ENCODE measurements around the gene SENP2. TPM values are rescaled to one million over a fixed set of nuclear protein-coding genes. Genes with fewer than 3 reads are reported as not detected.

The SENP2 gene
- total and polyA plus RNA-seq, 9 of the 15 experiments (the other 6 are each of a cell fraction or from before 2014, with no cell fraction given): 11.8 to 67.1 (median 41.1) TPM

DNA sequence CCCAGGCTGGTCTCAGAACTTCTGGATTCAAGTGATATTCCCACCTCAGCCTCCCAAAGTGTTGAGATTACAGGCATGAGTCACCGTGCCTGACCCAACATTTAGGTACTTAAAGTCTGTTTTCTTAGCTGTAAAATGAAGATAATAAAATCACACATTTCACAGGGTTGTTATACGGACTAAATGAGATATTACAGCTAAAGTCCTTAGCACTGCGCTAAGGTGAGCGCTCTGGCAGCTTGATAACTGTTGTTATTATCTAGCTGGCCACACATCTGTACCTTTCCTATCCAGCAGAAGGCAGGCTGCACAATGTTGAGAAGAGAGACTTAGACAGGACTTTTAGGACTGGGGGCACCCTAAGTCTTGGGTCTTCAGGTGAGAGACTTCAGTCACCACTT is 31.0 kb upstream of the SENP2 start (continued):
- TF ChIP-seq, protein P1, sequence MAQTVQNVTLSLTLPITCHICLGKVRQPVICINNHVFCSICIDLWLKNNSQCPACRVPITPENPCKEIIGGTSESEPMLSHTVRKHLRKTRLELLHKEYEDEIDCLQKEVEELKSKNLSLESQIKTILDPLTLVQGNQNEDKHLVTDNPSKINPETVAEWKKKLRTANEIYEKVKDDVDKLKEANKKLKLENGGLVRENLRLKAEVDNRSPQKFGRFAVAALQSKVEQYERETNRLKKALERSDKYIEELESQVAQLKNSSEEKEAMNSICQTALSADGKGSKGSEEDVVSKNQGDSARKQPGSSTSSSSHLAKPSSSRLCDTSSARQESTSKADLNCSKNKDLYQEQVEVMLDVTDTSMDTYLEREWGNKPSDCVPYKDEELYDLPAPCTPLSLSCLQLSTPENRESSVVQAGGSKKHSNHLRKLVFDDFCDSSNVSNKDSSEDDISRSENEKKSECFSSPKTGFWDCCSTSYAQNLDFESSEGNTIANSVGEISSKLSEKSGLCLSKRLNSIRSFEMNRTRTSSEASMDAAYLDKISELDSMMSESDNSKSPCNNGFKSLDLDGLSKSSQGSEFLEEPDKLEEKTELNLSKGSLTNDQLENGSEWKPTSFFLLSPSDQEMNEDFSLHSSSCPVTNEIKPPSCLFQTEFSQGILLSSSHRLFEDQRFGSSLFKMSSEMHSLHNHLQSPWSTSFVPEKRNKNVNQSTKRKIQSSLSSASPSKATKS (CRISPR knock-in tag; IDR thresholded peaks at IDR 0.05): no peak
- TF ChIP-seq CTBP1 (IDR thresholded peaks at IDR 0.05; ENCODE audit: borderline replicate concordance): 0 out of 2 replicates have a peak, but pooled peaks have one; percentile 27
- TF ChIP-seq SRSF9 (IDR thresholded peaks at IDR 0.05; ENCODE audit: borderline replicate concordance, low read depth, low read length): no peak
- peak; percentile 71 for TF ChIP-seq FOSL1 (tag; conservative IDR thresholded peaks at IDR 0.05)
- TF ChIP-seq RFX5 (IDR thresholded peaks at IDR 0.05; ENCODE audit: low read depth, low read length): no peak
- TF ChIP-seq MCM2 (IDR thresholded peaks at IDR 0.05; ENCODE audit: low read depth): no peak
- TF ChIP-seq ZNF589 (CRISPR knock-in tag; IDR thresholded peaks at IDR 0.05; ENCODE audit: low read depth): no peak
- TF ChIP-seq POLR2AphosphoS5 (IDR thresholded peaks at IDR 0.05; ENCODE audit: control insufficient read depth, insufficient read depth, low read depth, low read length): peak; percentile 75
- 0 out of 2 replicates have a peak, but pooled peaks have one; percentile 34 for TF ChIP-seq SOX6 (IDR thresholded peaks at IDR 0.05)
- no peak for TF ChIP-seq TAF9B (IDR thresholded peaks at IDR 0.05; ENCODE audit: partially characterized antibody)
- no peak for TF ChIP-seq NR2C2 (CRISPR knock-in tag; IDR thresholded peaks at IDR 0.05)
- TF ChIP-seq NR2C2 (tag; IDR thresholded peaks at IDR 0.05): no peak
- TF ChIP-seq ZNF551 (CRISPR knock-in tag; IDR thresholded peaks at IDR 0.05): no peak
- TF ChIP-seq TAL1 (IDR thresholded peaks at IDR 0.05): peak; percentile 90
- no peak for TF ChIP-seq KDM2B (CRISPR knock-in tag; IDR thresholded peaks at IDR 0.05)
- peak; percentile 67; the same call in 1 of the 2 replicates for TF ChIP-seq SMARCC2 (IDR thresholded peaks at IDR 0.05; ENCODE audit: low read depth)
- TF ChIP-seq TOE1 (IDR thresholded peaks at IDR 0.05; ENCODE audit: borderline replicate concordance): no peak
- TF ChIP-seq TOE1 (CRISPR knock-in tag; IDR thresholded peaks at IDR 0.05; ENCODE audit: borderline replicate concordance, low read depth): no peak
- TF ChIP-seq, protein P2, sequence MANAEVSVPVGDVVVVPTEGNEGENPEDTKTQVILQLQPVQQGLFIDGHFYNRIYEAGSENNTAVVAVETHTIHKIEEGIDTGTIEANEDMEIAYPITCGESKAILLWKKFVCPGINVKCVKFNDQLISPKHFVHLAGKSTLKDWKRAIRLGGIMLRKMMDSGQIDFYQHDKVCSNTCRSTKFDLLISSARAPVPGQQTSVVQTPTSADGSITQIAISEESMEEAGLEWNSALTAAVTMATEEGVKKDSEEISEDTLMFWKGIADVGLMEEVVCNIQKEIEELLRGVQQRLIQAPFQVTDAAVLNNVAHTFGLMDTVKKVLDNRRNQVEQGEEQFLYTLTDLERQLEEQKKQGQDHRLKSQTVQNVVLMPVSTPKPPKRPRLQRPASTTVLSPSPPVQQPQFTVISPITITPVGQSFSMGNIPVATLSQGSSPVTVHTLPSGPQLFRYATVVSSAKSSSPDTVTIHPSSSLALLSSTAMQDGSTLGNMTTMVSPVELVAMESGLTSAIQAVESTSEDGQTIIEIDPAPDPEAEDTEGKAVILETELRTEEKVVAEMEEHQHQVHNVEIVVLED (CRISPR knock-in tag; IDR thresholded peaks at IDR 0.05): no peak
- TF ChIP-seq, protein P3, sequence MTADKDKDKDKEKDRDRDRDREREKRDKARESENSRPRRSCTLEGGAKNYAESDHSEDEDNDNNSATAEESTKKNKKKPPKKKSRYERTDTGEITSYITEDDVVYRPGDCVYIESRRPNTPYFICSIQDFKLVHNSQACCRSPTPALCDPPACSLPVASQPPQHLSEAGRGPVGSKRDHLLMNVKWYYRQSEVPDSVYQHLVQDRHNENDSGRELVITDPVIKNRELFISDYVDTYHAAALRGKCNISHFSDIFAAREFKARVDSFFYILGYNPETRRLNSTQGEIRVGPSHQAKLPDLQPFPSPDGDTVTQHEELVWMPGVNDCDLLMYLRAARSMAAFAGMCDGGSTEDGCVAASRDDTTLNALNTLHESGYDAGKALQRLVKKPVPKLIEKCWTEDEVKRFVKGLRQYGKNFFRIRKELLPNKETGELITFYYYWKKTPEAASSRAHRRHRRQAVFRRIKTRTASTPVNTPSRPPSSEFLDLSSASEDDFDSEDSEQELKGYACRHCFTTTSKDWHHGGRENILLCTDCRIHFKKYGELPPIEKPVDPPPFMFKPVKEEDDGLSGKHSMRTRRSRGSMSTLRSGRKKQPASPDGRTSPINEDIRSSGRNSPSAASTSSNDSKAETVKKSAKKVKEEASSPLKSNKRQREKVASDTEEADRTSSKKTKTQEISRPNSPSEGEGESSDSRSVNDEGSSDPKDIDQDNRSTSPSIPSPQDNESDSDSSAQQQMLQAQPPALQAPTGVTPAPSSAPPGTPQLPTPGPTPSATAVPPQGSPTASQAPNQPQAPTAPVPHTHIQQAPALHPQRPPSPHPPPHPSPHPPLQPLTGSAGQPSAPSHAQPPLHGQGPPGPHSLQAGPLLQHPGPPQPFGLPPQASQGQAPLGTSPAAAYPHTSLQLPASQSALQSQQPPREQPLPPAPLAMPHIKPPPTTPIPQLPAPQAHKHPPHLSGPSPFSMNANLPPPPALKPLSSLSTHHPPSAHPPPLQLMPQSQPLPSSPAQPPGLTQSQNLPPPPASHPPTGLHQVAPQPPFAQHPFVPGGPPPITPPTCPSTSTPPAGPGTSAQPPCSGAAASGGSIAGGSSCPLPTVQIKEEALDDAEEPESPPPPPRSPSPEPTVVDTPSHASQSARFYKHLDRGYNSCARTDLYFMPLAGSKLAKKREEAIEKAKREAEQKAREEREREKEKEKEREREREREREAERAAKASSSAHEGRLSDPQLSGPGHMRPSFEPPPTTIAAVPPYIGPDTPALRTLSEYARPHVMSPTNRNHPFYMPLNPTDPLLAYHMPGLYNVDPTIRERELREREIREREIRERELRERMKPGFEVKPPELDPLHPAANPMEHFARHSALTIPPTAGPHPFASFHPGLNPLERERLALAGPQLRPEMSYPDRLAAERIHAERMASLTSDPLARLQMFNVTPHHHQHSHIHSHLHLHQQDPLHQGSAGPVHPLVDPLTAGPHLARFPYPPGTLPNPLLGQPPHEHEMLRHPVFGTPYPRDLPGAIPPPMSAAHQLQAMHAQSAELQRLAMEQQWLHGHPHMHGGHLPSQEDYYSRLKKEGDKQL (CRISPR knock-in tag; IDR thresholded peaks at IDR 0.05; ENCODE audit: borderline replicate concordance): no peak
- no peak for TF ChIP-seq ZBTB17 (CRISPR knock-in tag; IDR thresholded peaks at IDR 0.05)
